ENCODE results near the gene ADORA2A.

ADORA2A gene

GRCh38 chr22:24404561-24405275 lies 22.7 kb upstream of the ADORA2A start:
- no peak for DNase-seq (ENCODE audit: low spot score)

DNA sequence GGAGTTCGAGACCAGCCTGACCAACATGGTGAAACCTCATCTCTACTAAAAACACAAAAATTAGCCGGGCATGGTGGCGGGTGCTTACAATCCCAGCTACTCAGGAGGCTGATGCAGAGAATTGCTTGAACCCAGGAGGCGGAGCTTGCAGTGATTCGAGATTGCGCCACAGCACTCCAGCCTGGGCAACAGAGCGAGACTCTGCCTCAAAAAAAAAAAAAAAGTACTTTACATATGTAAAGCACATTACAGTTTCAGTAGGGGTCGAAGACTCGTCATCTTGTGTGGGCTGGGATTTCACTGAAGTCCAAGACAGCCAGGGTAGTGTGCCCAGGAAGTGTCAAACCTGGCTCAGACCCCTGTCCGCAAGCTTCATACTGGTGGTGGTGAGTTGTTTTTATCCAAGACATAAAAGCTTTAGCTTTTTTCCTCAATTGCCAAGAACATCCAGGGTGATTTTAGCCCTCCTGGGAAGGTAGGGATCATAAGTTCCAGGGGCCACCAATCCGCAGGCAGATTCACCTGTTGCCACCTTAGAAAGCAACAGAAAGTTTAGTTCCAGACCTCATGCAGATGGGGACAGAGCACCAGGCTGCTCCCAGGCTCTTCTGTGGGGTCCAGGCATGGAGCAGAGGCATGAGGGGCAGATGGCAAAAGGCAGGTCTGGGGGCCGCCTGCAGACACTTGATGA lies 21.6 kb upstream of the ADORA2A start:
- DNase-seq (ENCODE audit: low spot score), result no peak

GRCh38 chr22:24406322-24407277 lies 20.8 kb upstream of the ADORA2A start:
- no peak for DNase-seq (ENCODE audit: low spot score)

DNA sequence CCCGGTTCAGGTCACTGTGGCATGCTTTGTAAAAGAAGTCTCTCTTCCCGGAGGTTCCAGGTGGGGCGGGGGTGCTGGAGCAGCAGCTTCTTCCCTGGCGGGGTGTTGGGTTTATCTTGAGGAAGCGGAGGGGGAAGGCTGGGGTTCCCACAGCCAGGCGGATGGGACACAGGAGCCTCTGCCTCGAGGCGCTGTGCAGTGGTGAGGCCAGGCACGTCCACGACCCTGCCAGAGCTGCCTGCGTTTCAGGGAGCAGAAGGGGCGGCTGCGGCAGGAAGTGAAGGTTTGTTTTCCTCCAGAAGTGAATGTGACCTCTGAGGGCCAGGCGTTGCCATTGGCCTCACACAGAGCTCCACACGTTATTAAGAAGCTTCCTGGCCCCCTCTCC lies 20.1 kb upstream of the ADORA2A start:
- DNase-seq (ENCODE audit: low spot score), result no peak

DNA sequence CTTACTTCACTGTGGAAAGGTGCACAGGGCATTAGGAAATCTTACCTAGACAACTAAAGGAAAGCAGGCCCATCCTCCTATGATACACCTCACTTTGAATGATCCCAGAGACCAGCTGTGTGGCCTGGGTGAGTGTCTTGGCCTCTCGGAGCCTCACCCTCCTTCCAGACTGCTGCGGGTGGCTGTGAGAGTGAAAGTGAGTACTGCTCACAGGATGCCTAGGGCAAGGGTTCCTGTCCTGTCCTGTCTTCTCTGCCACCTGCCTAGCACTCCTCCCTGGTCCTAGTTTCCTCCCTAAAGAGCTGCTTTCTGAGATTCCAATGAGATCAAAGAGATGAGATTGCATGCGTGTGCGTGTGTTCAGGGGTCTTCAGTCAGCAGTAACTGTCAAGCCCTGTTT lies 19.5 kb upstream of the ADORA2A start:
- no peak for DNase-seq (ENCODE audit: low spot score)

- DNase-seq (ENCODE audit: low spot score), result no peak
These were observed 18.8 kb upstream of the ADORA2A start for GRCh38 chr22:24408630-24409029.

GRCh38 chr22:24409707-24410106 lies 17.7 kb upstream of the ADORA2A start:
- DNase-seq (ENCODE audit: low spot score), result no peak

- no peak for DNase-seq (ENCODE audit: low spot score)
These were observed 17.1 kb upstream of the ADORA2A start for GRCh38 chr22:24410110-24410856.

- no peak for DNase-seq (ENCODE audit: low spot score)
These were observed 16.0 kb upstream of the ADORA2A start for GRCh38 chr22:24411256-24412004.

- DNase-seq (ENCODE audit: low spot score), result no peak
These were observed 15.1 kb upstream of the ADORA2A start for GRCh38 chr22:24412274-24412673.

- DNase-seq (ENCODE audit: low spot score), result no peak
These were observed 14.1 kb upstream of the ADORA2A start for GRCh38 chr22:24413271-24413670.

DNA sequence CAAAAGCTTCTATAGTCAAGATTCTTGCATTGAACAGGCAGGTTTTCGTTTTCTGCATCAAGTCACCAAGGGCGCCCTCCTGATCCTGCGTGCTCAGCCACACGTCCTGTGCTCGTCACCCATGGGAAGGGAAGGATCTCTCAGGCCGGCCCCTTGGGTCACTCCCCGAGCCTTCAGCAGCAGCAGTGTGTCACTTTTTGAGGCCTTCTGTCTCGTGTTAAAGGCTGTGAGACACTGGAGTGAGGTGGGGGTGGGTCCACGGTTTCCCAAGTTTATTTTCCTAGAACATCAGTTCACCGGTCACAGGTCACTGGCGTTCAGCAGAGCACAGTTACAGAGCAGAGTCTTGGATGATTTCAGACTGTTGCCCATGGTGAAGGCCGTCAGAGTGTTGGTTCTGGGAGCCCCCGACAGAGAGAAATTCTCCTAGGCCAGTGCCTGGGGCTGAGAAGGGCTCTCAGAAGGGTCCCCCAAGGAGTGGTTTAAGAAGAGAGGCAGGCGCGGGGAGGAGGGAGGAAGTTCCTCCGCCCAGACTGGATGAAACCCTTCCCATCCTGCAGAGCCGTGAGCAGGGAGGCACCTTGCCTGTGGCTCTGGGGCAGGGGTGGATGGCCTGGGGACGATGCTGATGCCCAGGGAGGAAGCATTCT lies 13.5 kb upstream of the ADORA2A start:
- DNase-seq (ENCODE audit: low spot score), result no peak

GRCh38 chr22:24414523-24414922 lies 12.9 kb upstream of the ADORA2A start:
- DNase-seq (ENCODE audit: low spot score), result no peak

- DNase-seq (ENCODE audit: low spot score), result no peak
These were observed 12.1 kb upstream of the ADORA2A start for GRCh38 chr22:24414984-24415945.

GRCh38 chr22:24416095-24416494 lies 11.3 kb upstream of the ADORA2A start:
- DNase-seq (ENCODE audit: low spot score), result no peak

GRCh38 chr22:24416611-24417010 lies 10.8 kb upstream of the ADORA2A start:
- no peak for DNase-seq (ENCODE audit: low spot score)

GRCh38 chr22:24417200-24417599 lies 10.2 kb upstream of the ADORA2A start:
- no peak for DNase-seq (ENCODE audit: low spot score)

DNA sequence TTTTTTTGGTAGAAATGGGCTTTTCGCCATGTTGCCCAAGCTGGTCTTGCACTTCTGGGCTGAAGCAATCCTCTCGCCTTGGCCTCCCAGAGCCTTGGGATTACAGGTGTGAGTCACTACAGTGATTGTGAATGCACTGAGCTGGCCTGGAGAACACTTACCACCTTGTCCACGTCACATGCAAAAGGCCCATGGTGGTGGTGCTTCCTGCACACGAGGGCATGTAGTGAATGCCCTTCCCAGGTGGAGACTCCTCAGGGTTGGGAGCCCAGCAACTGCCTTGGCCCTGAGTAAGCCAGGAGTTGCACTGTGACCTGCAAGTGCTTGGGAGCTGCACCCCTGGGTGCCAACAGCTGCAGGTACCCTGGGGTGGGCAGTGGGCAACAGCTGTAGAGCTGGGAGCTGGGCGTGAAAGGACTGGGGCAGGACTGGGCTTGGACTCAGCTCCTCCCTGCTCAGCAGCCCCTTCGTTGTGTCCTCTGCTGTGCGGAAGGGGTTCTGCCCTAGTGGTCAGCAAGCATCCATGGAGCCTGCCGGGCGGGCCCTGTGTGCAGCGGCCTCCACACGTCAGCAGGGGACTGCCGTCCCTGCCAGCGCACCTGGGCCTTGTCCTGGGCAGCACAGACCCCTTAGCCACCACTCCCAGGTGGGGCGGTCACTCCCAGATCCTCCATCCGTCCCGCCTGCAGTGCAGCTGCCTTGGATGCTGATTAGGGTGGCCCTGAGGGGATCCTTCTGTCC lies 9.3 kb upstream of the ADORA2A start:
- DNase-seq (ENCODE audit: low spot score), result no peak
